Neuronal stem cell (in vitro differentiated cells): Measurements from ENCODE around the gene ARSA.
A peak's percentile ranks its signal among the peaks of the same experiment; 100 is the strongest.

Experiments used
- DNase-seq: peaks from one replicate; pipeline ENCODE4 v3.0.0-alpha.2; 2013; ENCODE audit warnings: low spot score
- H2AFZ ChIP-seq: one replicate; pipeline ENCODE4 v1.6.1; 2013; ENCODE audit warnings: mild to moderate bottlenecking, low read length, inconsistent platforms
- H2AK5ac ChIP-seq: 2 replicates; pipeline ENCODE4 v1.6.1; 2013; ENCODE audit warnings: low read depth, mild to moderate bottlenecking, inconsistent platforms, low read length, moderate library complexity, mixed read lengths
- H2BK120ac ChIP-seq: 2 replicates; pipeline ENCODE4 v1.6.1; 2013; ENCODE audit warnings: low read depth, mild to moderate bottlenecking, inconsistent platforms, low read length, moderate library complexity, mixed read lengths
- H2BK12ac ChIP-seq: one replicate; pipeline ENCODE4 v1.6.1; 2013; ENCODE audit warnings: low read length, inconsistent platforms
- H2BK15ac ChIP-seq: 2 replicates; pipeline ENCODE4 v1.6.1; 2013; ENCODE audit warnings: mild to moderate bottlenecking, low read length, inconsistent platforms, mixed read lengths
- H2BK5ac ChIP-seq: one replicate; pipeline ENCODE4 v1.6.1; 2013; ENCODE audit warnings: inconsistent platforms, mild to moderate bottlenecking, low read length, moderate library complexity
- H3K14ac ChIP-seq: one replicate; pipeline ENCODE4 v1.6.1; 2013; ENCODE audit warnings: low read length, inconsistent platforms
- H3K18ac ChIP-seq: 2 replicates; pipeline ENCODE4 v1.6.1; 2013; ENCODE audit warnings: low read length, inconsistent platforms
- H3K23ac ChIP-seq: 2 replicates; pipeline ENCODE4 v1.6.1; 2013; ENCODE audit warnings: low read depth, mild to moderate bottlenecking, mixed read lengths, low read length, inconsistent platforms; ENCODE audit not compliant: poor library complexity
- H3K27ac ChIP-seq: replicated peaks from 3 replicates; pipeline ENCODE4 v1.5.1; 2013; ENCODE audit warnings: low read length, inconsistent platforms
- H3K27me3 ChIP-seq, 3 experiments: 2 replicates each; pipeline ENCODE4 v1.6.1; 2013; ENCODE audit warnings: low read length in 3 of 3, mild to moderate bottlenecking in 2 of 3, inconsistent platforms in 1 of 3, low read depth in 1 of 3, mixed read lengths in 1 of 3, moderate library complexity in 1 of 3; ENCODE audit not compliant: control insufficient read depth in 3 of 3, insufficient read depth in 3 of 3
- H3K36me3 ChIP-seq, 2 donors: replicated peaks in 1 of 2; 2 replicates each; pipeline ENCODE4 v1.6.1; 2013; ENCODE audit warnings: low read length in 2 of 2; ENCODE audit not compliant: control insufficient read depth in 2 of 2, insufficient read depth in 2 of 2
- H3K4ac ChIP-seq: 2 replicates; pipeline ENCODE4 v1.6.1; 2013; ENCODE audit warnings: inconsistent platforms, mild to moderate bottlenecking, low read length, moderate library complexity
- H3K4me1 ChIP-seq, 2 donors: 1 replicate in 1 of 2; 2 replicates in 1 of 2; pipeline ENCODE4 v1.6.1; 2013; ENCODE audit warnings: low read length in 2 of 2, low read depth in 1 of 2; ENCODE audit not compliant: control insufficient read depth in 2 of 2, insufficient read depth in 1 of 2
- H3K4me2 ChIP-seq: one replicate; pipeline ENCODE4 v1.6.1; 2013; ENCODE audit warnings: mild to moderate bottlenecking, low read length, inconsistent platforms; ENCODE audit not compliant: insufficient read depth, poor library complexity, severe bottlenecking
- H3K4me3 ChIP-seq, 2 donors: 2 replicates each; pipeline ENCODE4 v1.5.1; 2013; ENCODE audit warnings: low read length in 2 of 2, mild to moderate bottlenecking in 2 of 2, inconsistent platforms in 1 of 2, moderate library complexity in 1 of 2
- H3K79me1 ChIP-seq: one replicate; pipeline ENCODE4 v1.6.1; 2013; ENCODE audit warnings: low read depth, mild to moderate bottlenecking, inconsistent platforms, low read length, moderate library complexity
- H3K9ac ChIP-seq: one replicate; pipeline ENCODE4 v1.6.1; 2013; ENCODE audit warnings: mild to moderate bottlenecking, low read depth, low read length, inconsistent platforms; ENCODE audit not compliant: poor library complexity
- H3K9me3 ChIP-seq, 2 donors: replicated peaks in 1 of 2; 2 replicates each; pipeline versions ENCODE3 to v1.6.1; 2013; ENCODE audit warnings: low read length in 2 of 2, mild to moderate bottlenecking in 2 of 2, inconsistent platforms in 1 of 2, low read depth in 1 of 2, mixed read lengths in 1 of 2, moderate library complexity in 1 of 2; ENCODE audit not compliant: control insufficient read depth in 2 of 2, insufficient read depth in 1 of 2
- H4K8ac ChIP-seq: one replicate; pipeline ENCODE4 v1.6.1; 2013; ENCODE audit warnings: low read depth, mild to moderate bottlenecking, inconsistent platforms, low read length, moderate library complexity
- H4K91ac ChIP-seq: one replicate; pipeline ENCODE4 v1.6.1; 2013; ENCODE audit warnings: low read length, low read depth, mild to moderate bottlenecking, inconsistent platforms; ENCODE audit not compliant: poor library complexity
- WGBS, 2 donors: extraction: QIAGEN DNeasy Blood & Tissue Kit; methylation state at CpG; one replicate each; pipeline ENCODE4 v1.1.7; 2013; ENCODE audit warnings: missing lambda C conversion rate in 2 of 2, mixed read lengths in 1 of 2; ENCODE audit not compliant: insufficient read length in 2 of 2, insufficient replicate concordance in 1 of 2; ENCODE audit errors: extremely low coverage in 2 of 2; 5-methylcytosine and 5-hydroxymethylcytosine counted together

Gene ARSA

GRCh38 chr22:50606165-50606945 is 21.6 kb downstream of the ARSA start:
- peaks cover 6 to 8% of the 10 kb centered on the region in 2 donors for H3K4me1 ChIP-seq
- H3K36me3 ChIP-seq = peaks cover 0 to 34% of the 10 kb centered on the region in 2 donors
- H3K23ac ChIP-seq = no peak overlapping the region
- no peak overlapping the region for H2BK120ac ChIP-seq
- H3K18ac ChIP-seq = no peak overlapping the region
- DNase-seq = no peak
- H3K4ac ChIP-seq = no peak overlapping the region
- H3K4me2 ChIP-seq = no peak overlapping the region
- no peaks in the 10 kb centered on the region for H3K9me3 ChIP-seq
- no peak overlapping the region for H2AFZ ChIP-seq
- no peak overlapping the region for H4K91ac ChIP-seq
- no peaks in the 10 kb centered on the region for H3K79me1 ChIP-seq
- H3K9ac ChIP-seq = no peak overlapping the region
- no peak overlapping the region for H3K27ac ChIP-seq
- H3K27me3 ChIP-seq = peaks cover 0 to 12% (median 0%) of the 10 kb centered on the region in 3 experiments
- no peak overlapping the region for H2BK15ac ChIP-seq
- H2BK5ac ChIP-seq = no peak overlapping the region
- H3K14ac ChIP-seq = no peak overlapping the region
- no CpG with 5 or more reads among the region's 19 CpGs for WGBS, 2 donors
- H4K8ac ChIP-seq = no peak overlapping the region
- no peak overlapping the region for H2AK5ac ChIP-seq
- H2BK12ac ChIP-seq = no peak overlapping the region
- H3K4me3 ChIP-seq = no peak overlapping the region

GRCh38 chr22:50605613-50606074 is 22.3 kb downstream of the ARSA start:
- H4K8ac ChIP-seq = peak overlapping the region; percentile 23
- H3K9ac ChIP-seq = peak overlapping the region; percentile 37
- H3K27me3 ChIP-seq = peaks cover 0 to 16% (median 0%) of the 10 kb centered on the region in 3 experiments
- no peak overlapping the region for H2BK12ac ChIP-seq
- WGBS, 2 donors = no CpG with 5 or more reads among the region's 20 CpGs
- peaks cover 2% of the 10 kb centered on the region for H3K79me1 ChIP-seq
- H3K4me1 ChIP-seq = peaks cover 8 to 9% of the 10 kb centered on the region in 2 donors
- H2BK15ac ChIP-seq = peak overlapping the region; percentile 8
- no peak for DNase-seq
- peak overlapping the region; percentile 96 for H3K23ac ChIP-seq
- H2AFZ ChIP-seq = no peak overlapping the region
- no peak overlapping the region for H2BK5ac ChIP-seq
- H2BK120ac ChIP-seq = no peak overlapping the region
- H4K91ac ChIP-seq = no peak overlapping the region
- no peaks in the 10 kb centered on the region for H3K9me3 ChIP-seq
- peaks cover 0 to 32% of the 10 kb centered on the region in 2 donors for H3K36me3 ChIP-seq
- H3K4ac ChIP-seq = no peak overlapping the region
- no peak overlapping the region for H3K27ac ChIP-seq
- H3K14ac ChIP-seq = no peak overlapping the region
- no peak overlapping the region for H3K18ac ChIP-seq
- peak overlapping the region; percentile 45 for H2AK5ac ChIP-seq
- no peak overlapping the region for H3K4me2 ChIP-seq
- H3K4me3 ChIP-seq = no peak overlapping the region

- H3K36me3 ChIP-seq = peaks cover 0 to 30% of the 10 kb centered on the region in 2 donors
- H4K8ac ChIP-seq = peak overlapping the region; percentile 23
- H2AFZ ChIP-seq = no peak overlapping the region
- H3K9me3 ChIP-seq = no peaks in the 10 kb centered on the region
- H3K4me3 ChIP-seq = no peak overlapping the region
- no peak overlapping the region for H4K91ac ChIP-seq
- no peak overlapping the region for H3K4ac ChIP-seq
- no peak overlapping the region for H2BK5ac ChIP-seq
- DNase-seq = no peak
- H3K4me1 ChIP-seq = peaks cover 8 to 9% of the 10 kb centered on the region in 2 donors
- peak overlapping the region; percentile 96 for H3K23ac ChIP-seq
- H3K4me2 ChIP-seq = no peak overlapping the region
- H2BK15ac ChIP-seq = peak overlapping the region; percentile 8
- WGBS, 2 donors = no CpG with 5 or more reads among the region's 23 CpGs
- no peak overlapping the region for H3K27ac ChIP-seq
- no peak overlapping the region for H3K14ac ChIP-seq
- H2AK5ac ChIP-seq = no peak overlapping the region
- H2BK12ac ChIP-seq = no peak overlapping the region
- no peak overlapping the region for H3K18ac ChIP-seq
- peaks cover 0 to 16% (median 0%) of the 10 kb centered on the region in 3 experiments for H3K27me3 ChIP-seq
- H3K9ac ChIP-seq = peak overlapping the region; percentile 37
- H2BK120ac ChIP-seq = no peak overlapping the region
- peaks cover 2% of the 10 kb centered on the region for H3K79me1 ChIP-seq
Measured at GRCh38 chr22:50605002-50605612, 22.8 kb downstream of the ARSA start.
